Ishikawa (cell line): ENCODE results near the gene ATP11A.

Experiments
- CREB1 ChIP-seq: IDR thresholded peaks from 2 replicates; pipeline ENCODE4 v1.6.1; 2012; ENCODE audit warnings: low read depth
- EGR1 ChIP-seq: IDR thresholded peaks from 2 replicates; pipeline ENCODE4 v1.6.1; 2012
- EP300 ChIP-seq: IDR thresholded peaks from 2 replicates; pipeline ENCODE4 v1.6.1; 2012; ENCODE audit warnings: borderline replicate concordance
- RAD21 ChIP-seq: IDR thresholded peaks from 2 replicates; pipeline ENCODE4 v1.6.1; 2012; ENCODE audit warnings: low read depth
- REST ChIP-seq: IDR thresholded peaks from 2 replicates; pipeline ENCODE4 v1.6.1; 2012; ENCODE audit warnings: low read depth, mild to moderate bottlenecking
- TAF1 ChIP-seq: IDR thresholded peaks from 2 replicates; pipeline ENCODE4 v1.6.1; 2012; ENCODE audit warnings: low read depth, mild to moderate bottlenecking
- TCF12 ChIP-seq: IDR thresholded peaks from 2 replicates; pipeline ENCODE4 v1.6.1; 2012; ENCODE audit warnings: low read depth
- YY1 ChIP-seq: IDR thresholded peaks from 2 replicates; pipeline ENCODE4 v1.6.1; 2012; ENCODE audit warnings: low read depth
- TF ChIP-seq, protein P1 (sequence below): IDR thresholded peaks from 2 replicates; pipeline ENCODE4 v1.6.1; 2012

DNA sequence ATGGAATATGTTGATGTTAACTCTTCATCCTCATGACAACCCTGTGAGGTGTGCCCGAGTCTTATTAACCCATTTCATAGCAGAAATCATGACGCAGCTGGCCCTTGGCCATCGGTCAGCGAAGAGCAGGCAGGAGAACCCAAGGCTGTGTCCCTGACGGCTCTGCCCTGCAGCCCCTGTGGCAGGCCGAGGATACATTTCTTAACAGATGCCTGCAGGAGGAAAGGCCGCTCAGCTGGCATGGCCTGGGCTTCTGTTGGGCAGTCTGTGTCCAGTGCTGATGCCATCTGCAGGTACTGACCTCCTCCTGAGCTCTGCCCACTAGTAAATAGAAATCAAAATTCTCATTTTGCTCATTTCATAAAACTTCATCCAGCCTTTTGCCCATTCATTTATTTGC lies 243.8 kb downstream of the ATP11A start:
- no peak for TF ChIP-seq YY1
- TF ChIP-seq, protein P1, sequence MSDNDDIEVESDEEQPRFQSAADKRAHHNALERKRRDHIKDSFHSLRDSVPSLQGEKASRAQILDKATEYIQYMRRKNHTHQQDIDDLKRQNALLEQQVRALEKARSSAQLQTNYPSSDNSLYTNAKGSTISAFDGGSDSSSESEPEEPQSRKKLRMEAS: no peak
- TF ChIP-seq REST: no peak
- TF ChIP-seq TCF12: no peak
- no peak for TF ChIP-seq EGR1
- no peak for TF ChIP-seq RAD21
- no peak for TF ChIP-seq TAF1
- TF ChIP-seq CREB1: no peak
- TF ChIP-seq EP300: no peak
